ENCODE data around the gene NCAPH2.

GRCh38 chr22:50546326-50547262 lies 38.6 kb downstream of the NCAPH2 start:
- TF ChIP-seq CTCF (IDR thresholded peaks at IDR 0.05) (no peak), ZFX (IDR thresholded peaks at IDR 0.05; ENCODE audit: borderline replicate concordance) (no peak)
